ENCODE measurements around the gene GFRA4.

Gene GFRA4

GRCh38 chr20:3674447-3674846 lies 11.2 kb upstream of the GFRA4 start:
- FAIRE-seq: no peak

GRCh38 chr20:3673221-3674070 lies 10.2 kb upstream of the GFRA4 start:
- DNase-seq (ENCODE audit: low spot score): no peak
- FAIRE-seq: no peak

More at GRCh38 chr20:3674447-3674846, 11.2 kb upstream of the GFRA4 start:
- no peak for DNase-seq (ENCODE audit: low spot score)

GRCh38 chr20:3672547-3673171 lies 9.5 kb upstream of the GFRA4 start:
- no peak for FAIRE-seq
- DNase-seq (ENCODE audit: low spot score): no peak

- DNase-seq (ENCODE audit: low spot score) (no peak), FAIRE-seq (no peak)
These were observed 8.9 kb upstream of the GFRA4 start for GRCh38 chr20:3671986-3672546.

GRCh38 chr20:3670945-3671344 lies 7.7 kb upstream of the GFRA4 start:
- DNase-seq (ENCODE audit: low spot score): no peak
- FAIRE-seq: no peak

GRCh38 chr20:3670511-3670910 lies 7.3 kb upstream of the GFRA4 start:
- FAIRE-seq (no peak), DNase-seq (ENCODE audit: low spot score) (no peak)

- no peak for FAIRE-seq
- no peak for DNase-seq (ENCODE audit: low spot score)
These were observed 6.6 kb upstream of the GFRA4 start for GRCh38 chr20:3669710-3670367.

- no peak for FAIRE-seq
These were observed 4.3 kb upstream of the GFRA4 start for GRCh38 chr20:3667434-3668037.

GRCh38 chr20:3663858-3664257 lies 659 bp upstream of the GFRA4 start:
- no peak for FAIRE-seq

More at GRCh38 chr20:3667434-3668037, 4.3 kb upstream of the GFRA4 start:
- DNase-seq (ENCODE audit: low spot score): no peak

GRCh38 chr20:3661814-3662665 lies 1.2 kb downstream of the GFRA4 start:
- FAIRE-seq: no peak
- no peak for DNase-seq (ENCODE audit: low spot score)

More at GRCh38 chr20:3663858-3664257, 659 bp upstream of the GFRA4 start:
- no peak for DNase-seq (ENCODE audit: low spot score)

- no peak for DNase-seq (ENCODE audit: low spot score)
- FAIRE-seq: no peak
These were observed 2.0 kb downstream of the GFRA4 start for GRCh38 chr20:3661060-3661813.

- FAIRE-seq: no peak
- DNase-seq (ENCODE audit: low spot score): no peak
These were observed 2.7 kb downstream of the GFRA4 start for GRCh38 chr20:3660262-3661059.

GRCh38 chr20:3659492-3660261 lies 3.5 kb downstream of the GFRA4 start:
- DNase-seq (ENCODE audit: low spot score) (no peak), FAIRE-seq (no peak)

GRCh38 chr20:3658716-3659491 lies 4.3 kb downstream of the GFRA4 start:
- no peak for DNase-seq (ENCODE audit: low spot score)

GRCh38 chr20:3658019-3658715 lies 5.0 kb downstream of the GFRA4 start:
- no peak for FAIRE-seq
- DNase-seq (ENCODE audit: low spot score): no peak

More at GRCh38 chr20:3658716-3659491, 4.3 kb downstream of the GFRA4 start:
- no peak for FAIRE-seq

GRCh38 chr20:3655131-3655405 lies 8.1 kb downstream of the GFRA4 start:
- no peak for FAIRE-seq
- DNase-seq (ENCODE audit: low spot score): no peak
